ENCODE measurements around the gene RTL9. TPM values are rescaled to one million over a fixed set of nuclear protein-coding genes. Genes with fewer than 3 reads are reported as not detected.

The RTL9 gene
- total and polyA plus RNA-seq, 10 donors: not detected

GRCh38 chrX:110384490-110384889 lies 25.8 kb downstream of the RTL9 start:
- Histone ChIP-seq H3K27me3 (replicated peaks in 1 of 7) (no peaks in the 10 kb centered on the region), H3K9me3 (no peaks in the 10 kb centered on the region), H3K4me3 (no peak overlapping the region), H3K4me1 (no peaks in the 10 kb centered on the region), H3K27ac (no peak overlapping the region), H3K36me3 (no peaks in the 10 kb centered on the region)
- intact Hi-C loops (cut with DNase I; ENCODE audit: low total_unique reads): no loop called here
- 72 to 100% (median 90%) methylated on average over 2 of the region's 2 CpGs for WGBS, 5 donors
- no peak for DNase-seq
- TF ChIP-seq POLR2A (IDR thresholded peaks at IDR 0.05) (no peak), POLR2AphosphoS5 (IDR thresholded peaks at IDR 0.05) (no peak), CTCF (IDR thresholded peaks at IDR 0.05 in 8 of 11, conservative IDR thresholded peaks at IDR 0.05 in 3 of 11) (no peak)

- intact Hi-C loops (cut with DNase I; ENCODE audit: low total_unique reads): no loop called here
- WGBS, 5 donors: 44 to 85% (median 61%) methylated on average over 2 of the region's 2 CpGs
Observed at GRCh38 chrX:110389570-110389969, 30.9 kb downstream of the RTL9 start.

GRCh38 chrX:110391086-110391485 lies 32.4 kb downstream of the RTL9 start:
- intact Hi-C loops (cut with DNase I; ENCODE audit: low total_unique reads): no loop called here
- H3K4me1 ChIP-seq: no peaks in the 10 kb centered on the region
- no peak for TF ChIP-seq CTCF (IDR thresholded peaks at IDR 0.05 in 8 of 11, conservative IDR thresholded peaks at IDR 0.05 in 3 of 11)
- TF ChIP-seq POLR2AphosphoS5 (IDR thresholded peaks at IDR 0.05): no peak
- no peak for TF ChIP-seq POLR2A (IDR thresholded peaks at IDR 0.05)
- no peak for DNase-seq
- no peaks in the 10 kb centered on the region for H3K36me3 ChIP-seq
- H3K27me3 ChIP-seq (replicated peaks in 1 of 7): no peaks in the 10 kb centered on the region
- H3K27ac ChIP-seq: no peak overlapping the region
- no peaks in the 10 kb centered on the region for H3K9me3 ChIP-seq
- no peak overlapping the region for H3K4me3 ChIP-seq

More at GRCh38 chrX:110389570-110389969, 30.9 kb downstream of the RTL9 start:
- DNase-seq: no peak
- Histone ChIP-seq H3K4me1 (no peaks in the 10 kb centered on the region), H3K27me3 (replicated peaks in 1 of 7) (no peaks in the 10 kb centered on the region), H3K36me3 (no peaks in the 10 kb centered on the region), H3K27ac (no peak overlapping the region), H3K9me3 (no peaks in the 10 kb centered on the region), H3K4me3 (no peak overlapping the region)
- no peak for TF ChIP-seq POLR2A (IDR thresholded peaks at IDR 0.05)
- TF ChIP-seq CTCF (IDR thresholded peaks at IDR 0.05 in 8 of 11, conservative IDR thresholded peaks at IDR 0.05 in 3 of 11): no peak
- TF ChIP-seq POLR2AphosphoS5 (IDR thresholded peaks at IDR 0.05): no peak

GRCh38 chrX:110394651-110395050 lies 36.0 kb downstream of the RTL9 start:
- H3K27me3 ChIP-seq (replicated peaks in 1 of 7): peaks cover 0 to 6% (median 0%) of the 10 kb centered on the region in 7 donors

More at GRCh38 chrX:110394651-110395050, 36.0 kb downstream of the RTL9 start:
- no peak overlapping the region for H3K4me3 ChIP-seq
- no peak overlapping the region for H3K27ac ChIP-seq
- H3K36me3 ChIP-seq: no peaks in the 10 kb centered on the region
- no peak for DNase-seq
- TF ChIP-seq POLR2AphosphoS5 (IDR thresholded peaks at IDR 0.05): no peak
- no peak for TF ChIP-seq CTCF (IDR thresholded peaks at IDR 0.05 in 8 of 11, conservative IDR thresholded peaks at IDR 0.05 in 3 of 11)
- no peak for TF ChIP-seq POLR2A (IDR thresholded peaks at IDR 0.05)
- 82 to 96% (median 90%) methylated on average over 1 to 2 of the region's 2 CpGs for WGBS, 5 donors
- no peaks in the 10 kb centered on the region for H3K9me3 ChIP-seq
- intact Hi-C loops (cut with DNase I; ENCODE audit: low total_unique reads): no loop called here
- no peaks in the 10 kb centered on the region for H3K4me1 ChIP-seq

All from spleen (tissue), 11 donors.